Right cardiac atrium (tissue), 5 donors: ENCODE measurements around the gene ACTL6B. TPM values are rescaled to one million over a fixed set of nuclear protein-coding genes. Genes with fewer than 3 reads are reported as not detected.

Experiments
- ATAC-seq, 2 donors: fragments of 200-7000 bp; cut with Tn5 transposase; one replicate each; pipeline versions ENCODE4 v1.8.0 to v1.9.1; 2020; ENCODE audit warnings: moderate library complexity in 2 of 2, mild to moderate bottlenecking in 1 of 2
- DNase-seq, 3 donors: peaks; one replicate each; pipeline ENCODE4 v3.0.0-alpha.2; 2020
- H3K27ac ChIP-seq: one replicate; pipeline ENCODE4 v1.5.1; 2013; ENCODE audit warnings: mild to moderate bottlenecking, low read length, control low read depth, moderate library complexity
- H3K27me3 ChIP-seq: one replicate; pipeline ENCODE4 v1.6.1; 2013; ENCODE audit not compliant: control insufficient read depth, insufficient read depth
- H3K4me1 ChIP-seq: one replicate; pipeline ENCODE4 v1.6.1; 2013; ENCODE audit warnings: low read length; ENCODE audit not compliant: control insufficient read depth, insufficient read depth
- H3K4me3 ChIP-seq: one replicate; pipeline ENCODE4 v1.5.1; 2013; ENCODE audit warnings: low read length, control low read depth
- H3K9me3 ChIP-seq: one replicate; pipeline ENCODE4 v1.6.1; 2013; ENCODE audit warnings: low read length; ENCODE audit not compliant: control insufficient read depth
- WGBS: extraction: QIAGEN DNeasy Blood & Tissue Kit; methylation state at CpG from one replicate; pipeline ENCODE4 v1.1.7; 2013; 5-methylcytosine and 5-hydroxymethylcytosine counted together
- intact Hi-C, 4 donors: fragments of 100-400 bp; cut with DNase I; formaldehyde crosslinking; loops; one replicate each; pipeline versions ENCODE4 v1.11.0 to v1.14.0; 2022 to 2023
- polyA plus RNA-seq: library from polyadenylated mRNA; stranded (reverse); fragments of 200-250 nt; gene quantifications from one replicate; pipeline ENCODE4 v1.2.3, GENCODE V29; 2013
- total RNA-seq, 4 donors: library from RNA; stranded (reverse); fragmentation: NEBNext Ultra II Directional; extraction: Animal tissue kit (Norgen Biotek cat#: 25700); gene quantifications; one replicate each; pipeline ENCODE4 v1.2.1, GENCODE V29; 2021
- donor health status: healthy with polysubstance abuse.
- donor health status: DM: no; HTN: yes; CAD: no.
- donor health status: DM: no; HTN: no; CAD: no.
- donor health status: DM: no; HTN: yes; CAD: no; lungs with severe emphysema.
- donor health status: DM: yes; HTN: yes; CAD: no.

Gene ACTL6B
- total and polyA plus RNA-seq, 5 donors, result not detected

DNA sequence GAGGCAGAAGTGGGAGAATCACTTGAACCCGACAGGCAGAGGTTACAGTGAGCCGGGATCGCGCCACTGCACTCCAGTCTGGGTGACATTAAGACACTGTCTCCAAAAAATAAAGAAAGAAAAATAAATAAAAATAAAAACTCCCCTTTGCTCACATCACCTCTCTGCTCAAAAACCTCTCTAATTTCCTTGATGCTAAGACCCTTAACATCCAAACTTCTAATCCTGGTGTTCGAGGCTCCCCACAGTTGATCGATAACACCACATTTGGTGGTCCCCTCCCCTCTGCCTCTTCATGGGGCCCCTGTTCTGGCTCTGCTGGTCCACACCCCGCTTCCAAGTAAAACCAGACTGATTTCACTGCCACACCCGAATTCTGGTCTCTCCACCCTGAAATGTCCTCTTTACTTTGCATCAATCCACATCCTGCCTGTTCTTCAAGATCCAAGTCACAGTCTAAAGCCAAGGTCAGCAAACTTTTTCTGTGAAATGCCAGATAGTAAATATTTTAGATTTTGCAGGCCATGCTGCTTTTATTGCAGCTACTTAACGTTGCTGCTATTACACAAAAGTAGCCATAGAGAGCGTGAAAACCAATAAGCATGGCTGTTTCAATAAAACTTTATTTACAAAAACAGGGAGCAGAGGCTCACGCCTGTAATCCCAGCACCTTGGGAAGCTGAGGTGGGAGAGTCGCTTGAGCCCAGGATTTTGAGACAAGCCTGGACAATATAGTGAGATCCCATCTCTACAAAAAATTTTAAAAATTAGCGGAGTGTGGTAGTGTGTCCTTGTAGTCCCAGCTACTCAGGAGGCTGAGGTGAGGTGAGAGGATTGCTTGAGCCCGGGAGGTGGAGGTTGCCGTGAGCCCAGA, 32.1 kb downstream of the ACTL6B start:
- 82% methylated on average over 15 of the region's 15 CpGs for WGBS

DNA sequence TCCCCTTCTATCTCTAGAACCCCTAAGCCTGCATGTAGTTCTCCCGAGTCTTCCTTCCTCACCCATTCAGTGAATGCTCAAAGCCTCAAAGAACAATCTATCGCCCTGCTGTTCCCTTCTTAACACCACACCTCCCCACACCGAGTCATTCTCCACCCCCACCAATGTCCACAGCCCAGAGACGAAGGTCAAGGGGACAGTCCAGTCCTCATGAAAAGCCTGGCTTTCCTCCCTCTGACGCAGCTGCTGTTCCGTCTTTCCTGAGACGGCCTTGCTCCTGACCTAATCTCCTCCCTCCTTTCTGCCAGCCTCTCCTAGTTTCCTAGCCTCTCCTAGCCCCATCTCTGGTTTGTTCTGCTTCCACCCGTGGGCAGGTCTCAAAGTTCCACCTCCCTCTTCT, 34.7 kb downstream of the ACTL6B start:
- no peaks in the 10 kb centered on the region for H3K27me3 ChIP-seq
- 82% methylated on average over 8 of the region's 8 CpGs for WGBS
- intact Hi-C loops, result loop anchor here in 1 of 4 donors (5.0 kb wide), 1 partner anchor 71 kb away; the partner anchor contains the start of gene GIGYF1
- H3K9me3 ChIP-seq, result no peaks in the 10 kb centered on the region
- ATAC-seq (no peak), DNase-seq (no peak)
- H3K4me3 ChIP-seq, result no peak overlapping the region
- no peaks in the 10 kb centered on the region for H3K4me1 ChIP-seq
- H3K27ac ChIP-seq, result no peak overlapping the region

More for the DNA sequence above, 32.1 kb downstream of the ACTL6B start:
- H3K4me3 ChIP-seq, result no peak overlapping the region
- H3K4me1 ChIP-seq, result no peaks in the 10 kb centered on the region
- ATAC-seq, result no peak
- intact Hi-C loops, result loop anchor here in 1 of 4 donors (5.0 kb wide), 1 partner anchor 68 kb away; the partner anchor contains the start of gene GIGYF1
- no peaks in the 10 kb centered on the region for H3K27me3 ChIP-seq
- H3K9me3 ChIP-seq, result no peaks in the 10 kb centered on the region
- no peak overlapping the region for H3K27ac ChIP-seq
- no peak for DNase-seq

DNA sequence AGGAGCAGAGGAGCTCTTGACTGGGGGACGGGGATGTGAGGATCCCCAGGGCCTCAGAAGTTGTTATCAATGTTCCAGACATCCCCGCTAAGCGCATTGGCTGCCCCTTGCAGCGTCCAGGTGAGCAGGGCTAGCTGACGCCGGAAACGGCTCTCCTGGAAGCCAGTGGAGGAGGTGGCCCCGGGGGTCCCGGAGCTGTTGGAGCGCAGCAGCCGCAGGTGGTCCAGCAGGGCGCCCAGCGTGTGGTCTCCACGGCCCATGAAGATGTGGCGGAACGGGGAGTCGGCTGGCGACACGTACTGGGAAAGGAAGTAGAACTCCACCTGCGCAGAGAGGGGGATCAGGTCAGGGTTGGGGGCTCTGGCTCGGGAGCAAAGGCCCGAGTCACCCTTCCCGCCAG, 35.4 kb downstream of the ACTL6B start:
- WGBS, result 95% methylated on average over 23 of the region's 23 CpGs
- Histone ChIP-seq H3K4me3 (no peak overlapping the region), H3K9me3 (no peaks in the 10 kb centered on the region), H3K4me1 (no peaks in the 10 kb centered on the region), H3K27me3 (no peaks in the 10 kb centered on the region), H3K27ac (no peak overlapping the region)
- ATAC-seq (peak in 1 of 2 donors; percentile 26), DNase-seq (no peak)
- intact Hi-C loops, result loop anchor here in 1 of 4 donors (5.0 kb wide), 1 partner anchor 71 kb away; the partner anchor contains the start of gene GIGYF1

GRCh38 chr7:100620239-100620638, 36.0 kb downstream of the ACTL6B start:
- Histone ChIP-seq H3K4me3 (no peak overlapping the region), H3K4me1 (no peaks in the 10 kb centered on the region), H3K27me3 (no peaks in the 10 kb centered on the region), H3K27ac (no peak overlapping the region), H3K9me3 (no peaks in the 10 kb centered on the region)
- intact Hi-C loops, result loop anchor here in 1 of 4 donors (5.0 kb wide), 1 partner anchor 72 kb away; the partner anchor contains the start of gene GIGYF1
- WGBS, result 94% methylated on average over 6 of the region's 6 CpGs
- DNase-seq, result no peak
- ATAC-seq, result no peak

DNA sequence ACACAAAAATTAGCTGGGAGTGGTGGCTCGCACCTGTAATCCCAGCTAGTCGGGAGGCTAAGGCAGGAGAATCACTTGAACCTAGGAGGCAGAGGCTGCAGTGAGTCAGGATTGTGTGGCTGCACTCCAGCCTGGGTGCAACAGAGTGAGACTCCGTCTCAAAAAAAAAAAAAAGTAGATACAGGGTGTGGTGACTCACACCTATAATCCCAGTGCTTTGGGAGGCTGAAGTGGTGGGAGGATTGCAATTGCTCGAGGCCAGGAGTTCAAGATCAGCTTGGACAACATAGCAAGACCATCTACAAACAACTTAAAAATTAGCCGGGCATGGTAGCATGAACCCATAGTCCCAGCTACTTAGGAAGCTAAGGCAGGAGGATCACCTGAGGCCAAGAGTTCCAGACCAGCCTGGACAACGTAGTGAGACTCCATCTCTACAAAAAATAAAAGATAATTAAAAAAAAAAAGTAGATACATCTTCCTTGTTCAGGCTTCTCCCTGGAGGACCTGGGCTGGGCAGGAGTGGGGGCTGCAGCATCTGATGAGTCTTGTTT, 41.9 kb downstream of the ACTL6B start:
- intact Hi-C loops, result loop anchor here in 2 of 4 donors (5.0 to 10.0 kb wide), 2 partner anchors 58 to 60 kb away; partner anchors contain the start of gene GNB2 (in 2 of the 2)
- WGBS, result 82% methylated on average over 6 of the region's 6 CpGs
- H3K4me3 ChIP-seq, result no peak overlapping the region
- no peak for ATAC-seq
- H3K4me1 ChIP-seq, result peaks cover 3% of the 10 kb centered on the region
- no peaks in the 10 kb centered on the region for H3K27me3 ChIP-seq
- no peak overlapping the region for H3K27ac ChIP-seq
- no peak for DNase-seq
- no peaks in the 10 kb centered on the region for H3K9me3 ChIP-seq

- 85% methylated on average over 13 of the region's 13 CpGs for WGBS
- ATAC-seq, result no peak
- intact Hi-C loops, result loop anchor here in 2 of 4 donors (5.0 to 10.0 kb wide), 2 partner anchors 59 to 61 kb away; partner anchors contain the start of gene GNB2 (in 2 of the 2)
Measured at GRCh38 chr7:100613412-100614175, 42.7 kb downstream of the ACTL6B start.

DNA sequence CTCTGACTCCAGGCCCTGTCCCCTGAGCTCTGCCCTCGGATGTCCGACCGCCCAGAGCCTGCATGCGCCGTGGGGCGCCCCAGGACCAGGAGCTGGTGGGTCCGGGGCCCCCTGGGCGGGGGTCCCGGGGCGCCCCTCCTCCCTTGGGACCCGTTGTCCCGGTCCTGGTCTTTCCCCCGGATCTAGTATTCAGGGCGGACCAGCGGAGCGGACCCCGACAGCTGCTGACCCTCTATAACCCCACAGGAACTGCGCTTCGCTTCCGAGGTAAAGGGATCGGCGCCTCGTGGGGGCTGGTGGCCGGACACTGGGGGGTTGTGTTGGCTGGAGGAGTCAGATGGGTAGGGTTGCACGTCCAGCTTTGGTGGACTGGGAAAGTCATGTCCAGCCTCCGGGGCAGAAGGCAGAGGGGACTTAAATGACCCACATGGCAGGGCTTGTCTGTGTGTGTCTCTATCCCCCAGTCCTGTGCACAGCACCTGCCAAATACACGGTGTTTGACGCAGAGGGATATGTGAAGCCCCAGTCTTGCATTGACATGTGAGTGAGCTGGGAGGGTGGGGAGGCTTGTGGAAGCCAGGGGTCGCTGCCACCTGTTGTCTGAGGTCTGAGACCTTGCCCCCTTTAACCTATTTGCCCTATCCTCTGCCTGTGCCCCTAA, 43.4 kb downstream of the ACTL6B start:
- ATAC-seq, result peak in 1 of 2 donors; percentile 32
- no peaks in the 10 kb centered on the region for H3K9me3 ChIP-seq
- peak overlapping the region; percentile 24 for H3K27ac ChIP-seq
- WGBS, result 3% methylated on average over 29 of the region's 29 CpGs
- peak overlapping the region; percentile 87 for H3K4me3 ChIP-seq
- no peaks in the 10 kb centered on the region for H3K27me3 ChIP-seq
- intact Hi-C loops, result loop anchor here in 2 of 4 donors (5.0 to 10.0 kb wide), 2 partner anchors 59 to 62 kb away; partner anchors contain the start of gene GNB2 (in 2 of the 2)
- no peak for DNase-seq
- H3K4me1 ChIP-seq, result peaks cover 3% of the 10 kb centered on the region

More at GRCh38 chr7:100613412-100614175, 42.7 kb downstream of the ACTL6B start:
- Histone ChIP-seq H3K4me3 (no peak overlapping the region), H3K27me3 (no peaks in the 10 kb centered on the region), H3K4me1 (peaks cover 3% of the 10 kb centered on the region), H3K27ac (no peak overlapping the region), H3K9me3 (no peaks in the 10 kb centered on the region)
- no peak for DNase-seq

DNA sequence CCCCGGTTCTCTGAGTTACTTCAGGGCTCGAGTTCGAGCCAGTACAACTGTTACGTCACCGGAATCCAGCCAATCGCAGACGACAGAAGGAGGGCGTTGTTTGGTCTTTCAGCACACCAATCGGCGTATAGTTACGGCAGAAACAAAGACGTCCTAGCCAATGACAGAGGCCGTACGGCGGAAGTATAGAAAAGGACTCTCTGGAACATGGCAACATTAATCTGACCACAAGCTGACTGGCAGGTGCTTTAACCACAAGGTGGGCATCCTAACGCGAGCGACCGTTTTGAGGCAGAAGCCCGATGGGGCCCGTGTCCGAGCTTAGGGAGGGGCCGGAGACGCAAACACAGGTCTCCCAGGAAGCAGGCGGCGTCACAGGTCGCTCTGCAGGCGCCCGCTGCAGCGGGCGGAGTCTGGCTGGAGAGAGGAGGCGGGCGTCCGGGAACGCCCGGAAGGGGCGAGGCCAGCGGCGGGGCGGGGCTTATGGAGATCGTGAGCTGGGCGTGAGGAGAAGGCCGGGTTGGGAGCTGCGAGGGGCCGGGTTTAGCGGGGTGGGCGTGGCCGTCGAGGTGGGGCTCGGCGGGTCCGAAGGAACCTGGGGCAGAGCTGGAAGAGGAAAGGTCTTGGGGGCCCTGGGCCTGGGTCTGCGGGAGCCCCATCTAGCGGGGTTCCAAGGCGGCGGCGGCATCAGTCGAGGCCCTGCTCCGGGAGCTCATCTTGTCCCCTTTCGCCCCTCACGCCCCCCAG, 44.1 kb downstream of the ACTL6B start, which contains the start of gene MOSPD3:
Gene MOSPD3, plus strand, starts transcription at position 558 of the 747 bp plus-strand sequence. CDS start 252 bp downstream, outside the sequence.
- DNase-seq (peak; percentile 99), ATAC-seq (peak; percentile 98 to 99)
- peak within 1 kb of the TSS; percentile 87 for H3K4me3 ChIP-seq
- intact Hi-C loops, result loop anchor here in 2 of 4 donors (5.0 to 10.0 kb wide), 2 partner anchors 60 to 63 kb away; partner anchors contain the start of gene GNB2 (in 2 of the 2)
- H3K4me1 ChIP-seq, result peaks cover 3% of the 10 kb centered on the region
- no peaks in the 10 kb centered on the region for H3K27me3 ChIP-seq
- peak within 1 kb of the TSS; percentile 89 for H3K27ac ChIP-seq
- H3K9me3 ChIP-seq, result no peaks in the 10 kb centered on the region
- WGBS, result under 1% methylated on average over 61 of the region's 61 CpGs

GRCh38 chr7:100609958-100610357, 46.3 kb downstream of the ACTL6B start:
- Histone ChIP-seq H3K27ac (no peak overlapping the region), H3K27me3 (no peaks in the 10 kb centered on the region), H3K9me3 (no peaks in the 10 kb centered on the region), H3K4me3 (no peak overlapping the region), H3K4me1 (peaks cover 3% of the 10 kb centered on the region)
- intact Hi-C loops, result loop anchor here in 3 of 4 donors (5.0 to 10.0 kb wide), 3 partner anchors 62 to 75 kb away; partner anchors contain the start of gene GNB2 (in 2 of the 3)
- ATAC-seq (no peak), DNase-seq (no peak)
- WGBS, result 94% methylated on average over 5 of the region's 5 CpGs
